ENCODE results near the gene PDGFD.

DNA sequence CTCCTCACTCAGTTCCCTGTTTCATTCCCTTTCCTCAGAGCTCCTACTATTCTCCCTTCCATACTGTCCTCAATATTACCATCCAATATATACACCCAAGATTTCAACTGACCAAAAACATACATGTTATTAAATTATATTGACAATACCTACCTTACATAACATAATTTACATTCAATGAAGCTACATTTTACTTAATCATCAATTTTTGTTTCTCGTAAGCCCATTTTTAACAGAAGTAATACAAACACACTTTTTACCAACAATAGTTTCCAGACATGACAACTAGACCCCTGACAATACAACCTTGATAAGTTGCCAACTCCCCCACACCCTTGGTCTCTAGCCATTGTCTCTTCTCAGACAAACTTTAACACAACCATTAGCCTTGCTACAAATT is 273.3 kb downstream of the PDGFD start:
- TF ChIP-seq CTCF (IDR thresholded peaks at IDR 0.05) (no peak), EZH2 (IDR thresholded peaks at IDR 0.05; ENCODE audit: borderline replicate concordance, insufficient read depth, low read depth, low read length, poor library complexity, severe bottlenecking) (no peak)

Measured in B cell (primary cell).